ENCODE data around the gene RNU5B-1.

RNU5B-1 gene

DNA sequence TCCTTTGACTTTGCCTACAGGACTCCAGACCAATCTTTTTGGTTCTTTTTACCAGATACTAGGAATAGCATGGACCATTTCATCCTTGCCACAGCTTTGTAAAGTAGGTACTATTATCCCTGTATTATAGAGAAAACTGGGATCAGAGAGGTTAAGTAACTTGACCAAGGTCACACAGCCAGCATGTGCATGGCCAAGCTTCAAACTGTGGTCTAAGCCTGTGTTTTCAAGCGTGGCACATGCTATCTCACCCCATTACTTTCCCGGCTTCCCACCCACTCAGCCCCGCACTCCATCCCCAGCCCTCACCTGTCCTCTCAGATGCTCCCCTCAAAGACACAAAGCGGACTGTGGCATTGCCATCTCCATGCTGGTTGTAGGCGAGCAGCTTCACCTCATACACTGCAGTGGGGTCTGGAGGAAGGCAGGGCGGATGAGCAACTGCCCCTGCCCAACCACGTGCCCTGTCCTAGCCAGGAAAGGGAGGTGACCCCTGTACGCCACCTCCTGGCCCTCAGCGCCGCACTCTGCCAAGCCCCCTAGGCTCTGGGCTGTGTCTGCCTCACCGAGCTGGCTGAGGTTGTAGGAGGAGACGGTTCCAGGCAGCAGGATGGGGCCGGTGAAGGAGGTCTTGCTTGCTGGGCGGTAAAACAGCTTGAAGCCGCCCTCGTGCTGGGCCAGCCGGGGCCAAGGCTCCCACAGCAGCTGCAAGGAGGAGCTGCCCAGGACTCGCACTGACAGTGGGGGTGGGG is 25.7 kb downstream of the RNU5B-1 start:
- Histone ChIP-seq H3K4me1 (ENCODE audit: low read length) (peaks cover 5% of the 10 kb centered on the region), H3K36me3 (replicated peaks; ENCODE audit: low read depth, low read length) (no peaks in the 10 kb centered on the region), H3K4me3 (ENCODE audit: low read length) (no peak overlapping the region), H3K79me2 (ENCODE audit: low read length) (no peaks in the 10 kb centered on the region), H3K27me3 (ENCODE audit: low read depth, low read length) (peaks cover 7% of the 10 kb centered on the region), H4K20me1 (ENCODE audit: insufficient read depth, low read length) (no peaks in the 10 kb centered on the region), H3K4me2 (ENCODE audit: low read length) (no peak overlapping the region), H2AFZ (ENCODE audit: low read depth, low read length) (no peak overlapping the region), H3K9ac (ENCODE audit: low read length) (no peak overlapping the region), H3K9me3 (ENCODE audit: insufficient read depth, low read length) (no peaks in the 10 kb centered on the region), H3K27ac (ENCODE audit: low read length) (no peak overlapping the region)
- TF ChIP-seq, protein P1, sequence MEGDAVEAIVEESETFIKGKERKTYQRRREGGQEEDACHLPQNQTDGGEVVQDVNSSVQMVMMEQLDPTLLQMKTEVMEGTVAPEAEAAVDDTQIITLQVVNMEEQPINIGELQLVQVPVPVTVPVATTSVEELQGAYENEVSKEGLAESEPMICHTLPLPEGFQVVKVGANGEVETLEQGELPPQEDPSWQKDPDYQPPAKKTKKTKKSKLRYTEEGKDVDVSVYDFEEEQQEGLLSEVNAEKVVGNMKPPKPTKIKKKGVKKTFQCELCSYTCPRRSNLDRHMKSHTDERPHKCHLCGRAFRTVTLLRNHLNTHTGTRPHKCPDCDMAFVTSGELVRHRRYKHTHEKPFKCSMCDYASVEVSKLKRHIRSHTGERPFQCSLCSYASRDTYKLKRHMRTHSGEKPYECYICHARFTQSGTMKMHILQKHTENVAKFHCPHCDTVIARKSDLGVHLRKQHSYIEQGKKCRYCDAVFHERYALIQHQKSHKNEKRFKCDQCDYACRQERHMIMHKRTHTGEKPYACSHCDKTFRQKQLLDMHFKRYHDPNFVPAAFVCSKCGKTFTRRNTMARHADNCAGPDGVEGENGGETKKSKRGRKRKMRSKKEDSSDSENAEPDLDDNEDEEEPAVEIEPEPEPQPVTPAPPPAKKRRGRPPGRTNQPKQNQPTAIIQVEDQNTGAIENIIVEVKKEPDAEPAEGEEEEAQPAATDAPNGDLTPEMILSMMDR (IDR thresholded peaks at IDR 0.05; ENCODE audit: low read depth, low read length): no peak
- no peak for TF ChIP-seq EZH2phosphoT487 (IDR thresholded peaks at IDR 0.05; ENCODE audit: low read depth)

DNA sequence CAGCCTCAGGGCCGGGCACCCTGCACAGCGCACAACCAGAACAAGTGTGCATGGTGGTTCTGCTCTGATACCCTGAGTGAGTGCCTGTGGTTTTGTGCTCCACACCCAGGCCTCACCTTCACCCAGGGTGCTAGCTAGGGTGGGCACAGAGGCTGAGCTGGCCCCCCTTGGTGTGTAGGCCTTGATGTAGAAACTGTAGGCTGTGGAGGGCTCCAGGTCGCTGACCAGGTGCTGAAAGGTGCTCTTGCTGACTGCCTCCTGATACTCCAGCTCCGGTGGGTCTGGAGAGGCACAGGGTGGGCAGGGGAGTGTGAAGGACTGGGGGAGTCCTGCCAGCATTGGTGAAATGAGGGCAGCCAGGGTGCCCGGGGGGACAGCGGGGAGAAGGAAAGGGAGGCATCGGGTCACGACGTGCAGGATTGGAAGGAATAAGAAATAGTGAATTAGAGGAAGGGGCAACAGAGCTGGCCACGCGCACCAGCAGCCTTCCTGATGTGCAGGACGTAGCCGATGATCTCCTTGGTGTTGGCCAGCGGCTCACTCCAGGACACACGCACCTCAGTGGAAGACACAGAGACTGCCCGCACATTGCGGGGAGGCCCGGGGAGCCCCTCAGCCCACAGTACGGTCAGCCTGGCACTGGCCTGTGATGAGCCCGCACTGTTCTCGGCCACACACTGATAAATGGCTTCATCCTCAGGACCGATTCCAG is 26.6 kb downstream of the RNU5B-1 start:
- Histone ChIP-seq H3K27me3 (ENCODE audit: low read depth, low read length) (peaks cover 15% of the 10 kb centered on the region), H3K9ac (ENCODE audit: low read length) (no peak overlapping the region), H3K9me3 (ENCODE audit: insufficient read depth, low read length) (no peaks in the 10 kb centered on the region), H3K4me3 (ENCODE audit: low read length) (no peak overlapping the region), H3K4me2 (ENCODE audit: low read length) (no peak overlapping the region), H3K27ac (ENCODE audit: low read length) (no peak overlapping the region), H4K20me1 (ENCODE audit: insufficient read depth, low read length) (no peaks in the 10 kb centered on the region), H2AFZ (ENCODE audit: low read depth, low read length) (no peak overlapping the region), H3K36me3 (replicated peaks; ENCODE audit: low read depth, low read length) (no peaks in the 10 kb centered on the region), H3K4me1 (ENCODE audit: low read length) (peaks cover 5% of the 10 kb centered on the region), H3K79me2 (ENCODE audit: low read length) (no peaks in the 10 kb centered on the region)
- no peak for TF ChIP-seq EZH2phosphoT487 (IDR thresholded peaks at IDR 0.05; ENCODE audit: low read depth)
- TF ChIP-seq, protein P1 (IDR thresholded peaks at IDR 0.05; ENCODE audit: low read depth, low read length): no peak

- Histone ChIP-seq H3K27me3 (ENCODE audit: low read depth, low read length) (peaks cover 22% of the 10 kb centered on the region), H2AFZ (ENCODE audit: low read depth, low read length) (no peak overlapping the region), H3K79me2 (ENCODE audit: low read length) (no peaks in the 10 kb centered on the region), H3K9ac (ENCODE audit: low read length) (no peak overlapping the region), H3K4me1 (ENCODE audit: low read length) (peaks cover 9% of the 10 kb centered on the region), H4K20me1 (ENCODE audit: insufficient read depth, low read length) (no peaks in the 10 kb centered on the region), H3K9me3 (ENCODE audit: insufficient read depth, low read length) (no peaks in the 10 kb centered on the region), H3K4me2 (ENCODE audit: low read length) (no peak overlapping the region), H3K4me3 (ENCODE audit: low read length) (no peak overlapping the region), H3K36me3 (replicated peaks; ENCODE audit: low read depth, low read length) (no peaks in the 10 kb centered on the region), H3K27ac (ENCODE audit: low read length) (no peak overlapping the region)
- TF ChIP-seq, protein P1 (IDR thresholded peaks at IDR 0.05; ENCODE audit: low read depth, low read length): no peak
- no peak for TF ChIP-seq EZH2phosphoT487 (IDR thresholded peaks at IDR 0.05; ENCODE audit: low read depth)
These were observed 27.3 kb downstream of the RNU5B-1 start for GRCh38 chr15:65331811-65332210.

- H3K27me3 ChIP-seq (ENCODE audit: low read depth, low read length): peaks cover 29% of the 10 kb centered on the region
- H3K4me3 ChIP-seq (ENCODE audit: low read length): no peak overlapping the region
- H3K4me1 ChIP-seq (ENCODE audit: low read length): peaks cover 15% of the 10 kb centered on the region
- no peak for TF ChIP-seq EZH2phosphoT487 (IDR thresholded peaks at IDR 0.05; ENCODE audit: low read depth)
- TF ChIP-seq, protein P1 (IDR thresholded peaks at IDR 0.05; ENCODE audit: low read depth, low read length): no peak
- no peaks in the 10 kb centered on the region for H3K9me3 ChIP-seq (ENCODE audit: insufficient read depth, low read length)
- no peak overlapping the region for H3K9ac ChIP-seq (ENCODE audit: low read length)
- no peak overlapping the region for H3K4me2 ChIP-seq (ENCODE audit: low read length)
- no peaks in the 10 kb centered on the region for H4K20me1 ChIP-seq (ENCODE audit: insufficient read depth, low read length)
- no peaks in the 10 kb centered on the region for H3K79me2 ChIP-seq (ENCODE audit: low read length)
- H2AFZ ChIP-seq (ENCODE audit: low read depth, low read length): no peak overlapping the region
- no peak overlapping the region for H3K27ac ChIP-seq (ENCODE audit: low read length)
- H3K36me3 ChIP-seq (replicated peaks; ENCODE audit: low read depth, low read length): no peaks in the 10 kb centered on the region
These were observed 28.1 kb downstream of the RNU5B-1 start for GRCh38 chr15:65332391-65333147.

All from OCI-LY3 (cell line).